ENCODE results near the gene RAB30.

The RAB30 gene

DNA sequence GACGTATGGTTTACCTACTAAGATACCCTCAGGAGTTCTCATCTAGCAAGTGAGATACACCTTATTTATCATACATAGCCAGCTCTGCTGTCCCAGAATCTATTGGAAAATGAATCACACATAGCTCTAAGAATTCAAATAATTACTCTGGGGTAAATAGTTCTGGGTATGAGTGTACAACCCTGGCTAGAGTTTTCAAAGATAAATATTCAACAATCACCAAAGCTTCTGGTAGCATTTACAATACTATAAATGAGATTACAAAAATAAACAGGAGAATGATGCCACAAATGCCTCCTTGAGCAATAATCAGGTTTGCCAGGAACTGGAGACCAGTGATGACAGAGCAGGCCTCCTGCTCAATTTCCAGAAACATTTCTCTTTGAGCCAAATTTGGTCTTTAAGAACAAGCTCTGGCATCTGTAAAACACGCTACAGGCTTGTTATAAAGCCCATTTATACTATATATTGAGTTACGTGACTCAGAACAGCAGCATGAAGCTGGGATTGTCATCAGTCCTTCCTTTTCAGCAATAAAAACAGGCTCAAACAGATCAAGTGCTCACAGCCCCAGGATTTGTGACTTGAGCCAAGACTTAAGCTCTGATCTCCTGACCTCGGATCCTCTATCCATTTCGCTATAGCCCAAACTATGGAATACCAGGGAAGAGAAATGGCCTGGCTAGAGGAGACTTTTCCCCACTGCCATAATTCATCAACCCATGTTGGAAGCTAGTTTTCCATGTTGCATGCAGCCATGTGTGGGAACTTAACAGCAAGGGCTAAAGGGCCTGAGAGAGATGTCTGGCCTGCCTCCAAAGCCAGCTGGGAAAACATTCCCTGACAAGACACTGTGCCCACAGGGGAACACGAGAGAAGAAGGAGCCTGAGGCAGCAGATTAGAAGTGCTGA, 19.7 kb downstream of the RAB30 start:
- Histone ChIP-seq H3K9me3 (ENCODE audit: insufficient read depth, low read length) (no peaks in the 10 kb centered on the region), H3K79me2 (ENCODE audit: insufficient read depth, low read length) (peaks cover 100% of the 10 kb centered on the region), H3K9me2 (replicated peaks; ENCODE audit: insufficient read depth, low read length) (no peaks in the 10 kb centered on the region), H3K4me2 (ENCODE audit: low read depth, low read length, poor library complexity, severe bottlenecking) (no peak overlapping the region), H2AFZ (ENCODE audit: low read depth, low read length, severe bottlenecking) (no peak overlapping the region), H3K4me3 (ENCODE audit: insufficient read depth, low read length, poor library complexity, severe bottlenecking) (no peak overlapping the region), H3K9ac (ENCODE audit: low read length) (no peak overlapping the region), H3F3A (ENCODE audit: insufficient read depth) (peaks cover 62% of the 10 kb centered on the region), H3K27ac (ENCODE audit: low read depth, low read length) (peak overlapping the region; percentile 88), H4K20me1 (ENCODE audit: low read depth, low read length) (no peaks in the 10 kb centered on the region), H3K27me3 (ENCODE audit: low read length) (no peaks in the 10 kb centered on the region), H3K36me3 (ENCODE audit: low read length) (peaks cover 8% of the 10 kb centered on the region; the same call in 1 of the 2 replicates)
- TF ChIP-seq CTCF (IDR thresholded peaks at IDR 0.05; ENCODE audit: insufficient read depth, low read length, poor library complexity, severe bottlenecking) (no peak), EZH2phosphoT487 (conservative IDR thresholded peaks at IDR 0.05; ENCODE audit: low read length) (no peak)

- H3K27me3 ChIP-seq (ENCODE audit: low read length): no peaks in the 10 kb centered on the region
- H3K4me2 ChIP-seq (ENCODE audit: low read depth, low read length, poor library complexity, severe bottlenecking): peak overlapping the region; percentile 35
- TF ChIP-seq EZH2phosphoT487 (conservative IDR thresholded peaks at IDR 0.05; ENCODE audit: low read length) (no peak), CTCF (IDR thresholded peaks at IDR 0.05; ENCODE audit: insufficient read depth, low read length, poor library complexity, severe bottlenecking) (no peak)
- 0 out of 2 replicates have a peak, but pooled peaks cover 4% of the 10 kb centered on the region for H4K20me1 ChIP-seq (ENCODE audit: low read depth, low read length)
- no peak overlapping the region for H3K4me3 ChIP-seq (ENCODE audit: insufficient read depth, low read length, poor library complexity, severe bottlenecking)
- peaks cover 100% of the 10 kb centered on the region for H3K79me2 ChIP-seq (ENCODE audit: insufficient read depth, low read length)
- 0 out of 2 replicates have a peak overlapping the region, but pooled peaks have one; percentile 1 for H3K9ac ChIP-seq (ENCODE audit: low read length)
- H3K36me3 ChIP-seq (ENCODE audit: low read length): peaks cover 5% of the 10 kb centered on the region; the same call in 1 of the 2 replicates
- H3K27ac ChIP-seq (ENCODE audit: low read depth, low read length): peak overlapping the region; percentile 48
- no peaks in the 10 kb centered on the region for H3K9me3 ChIP-seq (ENCODE audit: insufficient read depth, low read length)
- peaks cover 27% of the 10 kb centered on the region for H3F3A ChIP-seq (ENCODE audit: insufficient read depth)
- H2AFZ ChIP-seq (ENCODE audit: low read depth, low read length, severe bottlenecking): no peak overlapping the region
- H3K9me2 ChIP-seq (replicated peaks; ENCODE audit: insufficient read depth, low read length): no peaks in the 10 kb centered on the region
Observed at GRCh38 chr11:83047515-83048225, 24.0 kb downstream of the RAB30 start.

GRCh38 chr11:83046621-83047172, 25.0 kb downstream of the RAB30 start:
- Histone ChIP-seq H3K79me2 (ENCODE audit: insufficient read depth, low read length) (peaks cover 100% of the 10 kb centered on the region), H3K9me3 (ENCODE audit: insufficient read depth, low read length) (no peaks in the 10 kb centered on the region), H4K20me1 (ENCODE audit: low read depth, low read length) (0 out of 2 replicates have a peak, but pooled peaks cover 4% of the 10 kb centered on the region), H3K27ac (ENCODE audit: low read depth, low read length) (0 out of 2 replicates have a peak overlapping the region, but pooled peaks have one; percentile 48), H3K4me3 (ENCODE audit: insufficient read depth, low read length, poor library complexity, severe bottlenecking) (no peak overlapping the region), H3K4me2 (ENCODE audit: low read depth, low read length, poor library complexity, severe bottlenecking) (peak overlapping the region; percentile 41), H3K36me3 (ENCODE audit: low read length) (peaks cover 5% of the 10 kb centered on the region; the same call in 1 of the 2 replicates), H3F3A (ENCODE audit: insufficient read depth) (peaks cover 20% of the 10 kb centered on the region; the same call in 1 of the 2 replicates), H3K9ac (ENCODE audit: low read length) (no peak overlapping the region), H3K27me3 (ENCODE audit: low read length) (no peaks in the 10 kb centered on the region), H2AFZ (ENCODE audit: low read depth, low read length, severe bottlenecking) (no peak overlapping the region), H3K9me2 (replicated peaks; ENCODE audit: insufficient read depth, low read length) (no peaks in the 10 kb centered on the region)
- TF ChIP-seq EZH2phosphoT487 (conservative IDR thresholded peaks at IDR 0.05; ENCODE audit: low read length): no peak
- no peak for TF ChIP-seq CTCF (IDR thresholded peaks at IDR 0.05; ENCODE audit: insufficient read depth, low read length, poor library complexity, severe bottlenecking)
